GM18498 (cell line): ENCODE results near the gene IQCH.

Experiments
- ATAC-seq: cut with Tn5 transposase; IDR thresholded peaks from one replicate; pipeline ENCODE4 v1.9.1; 2021; ENCODE audit warnings: mild to moderate bottlenecking, moderate library complexity; ENCODE audit not compliant: unreplicated experiment

The IQCH gene

DNA sequence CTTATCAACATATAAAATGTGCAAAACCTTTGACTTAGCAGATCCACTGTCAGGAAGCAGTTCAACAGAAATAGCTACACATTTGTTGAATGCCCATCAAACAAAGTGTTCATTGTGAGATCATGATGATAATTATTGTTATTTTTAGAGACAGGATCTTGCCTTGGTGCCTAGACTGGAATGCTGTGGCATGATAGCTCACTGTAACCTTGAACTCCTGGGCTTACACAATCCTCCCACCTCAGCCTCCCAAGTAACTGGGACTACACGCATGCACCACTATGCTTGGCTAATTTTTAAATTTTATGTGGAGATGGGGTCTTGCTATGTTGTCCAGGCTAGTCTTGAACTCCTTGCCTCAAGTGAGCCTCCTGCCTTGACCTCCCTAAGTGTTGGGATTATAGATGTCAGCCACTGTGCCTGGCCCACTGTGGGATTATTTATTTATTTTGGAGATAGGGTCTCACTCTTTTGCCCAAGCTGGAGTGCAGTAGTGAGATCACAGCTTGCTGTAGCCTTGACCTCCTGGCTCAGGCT is 296.7 kb downstream of the IQCH start:
- ATAC-seq = no peak
